SK-N-SH (cell line): ENCODE measurements around the gene PPM1E. TPM values are rescaled to one million over a fixed set of nuclear protein-coding genes. Genes with fewer than 3 reads are reported as not detected.

Source experiments
- CTCF ChIA-PET: fragments of 300-600, 350-600 bp; formaldehyde crosslinking; extraction: SDS; loops from one replicate; lab custom pipeline; 2021; lab: Yijun Ruan, JAX
- POLR2A ChIA-PET: fragments of 350-600 bp; sonication (Branson Sonifier 250); formaldehyde crosslinking; extraction: SDS; loops from one replicate; lab custom pipeline; 2020; ENCODE audit warnings: antibody characterized with exemption, inconsistent platforms; lab: Yijun Ruan, JAX
- DNase-seq: peaks from one replicate; pipeline ENCODE4 v3.0.0; 2012
- H2AFZ ChIP-seq: fragments of 200-600 bp; sonication (generic); 2 replicates; pipeline ENCODE4 v1.8.1; 2016; ENCODE audit warnings: antibody characterized with exemption, mild to moderate bottlenecking, low read depth
- H3F3A ChIP-seq: fragments of 200-600 bp; sonication (generic); replicated peaks from 2 replicates; pipeline ENCODE3; 2016; ENCODE audit warnings: antibody characterized with exemption, mild to moderate bottlenecking; ENCODE audit not compliant: insufficient read depth
- H3K27ac ChIP-seq, 2 experiments: fragments of 200-500 bp in 1 of 2; fragments of 200-600 bp in 1 of 2; sonication (Bioruptor generic) in 1 of 2; sonication (generic), shearing (Covaris generic) in 1 of 2; 2 replicates each; pipeline versions ENCODE4 v1.5.1 to v1.6.1; 2014 to 2016; ENCODE audit warnings: low read depth in 2 of 2, inconsistent platforms in 1 of 2, low read length in 1 of 2, mild to moderate bottlenecking in 1 of 2, mixed read lengths in 1 of 2
- H3K27me3 ChIP-seq: fragments of 200-600 bp; sonication (generic), shearing (Covaris generic); 2 replicates; pipeline ENCODE4 v1.6.1; 2016; ENCODE audit warnings: mixed run types; ENCODE audit not compliant: insufficient read depth
- H3K36me3 ChIP-seq, 2 experiments: fragments of 200-500 bp in 1 of 2; fragments of 200-600 bp in 1 of 2; sonication (Bioruptor generic) in 1 of 2; sonication (generic) in 1 of 2; replicated peaks in 1 of 2; 2 replicates each; pipeline versions ENCODE3 to v1.5.1; 2014 to 2016; ENCODE audit warnings: low read length in 1 of 2, mild to moderate bottlenecking in 1 of 2; ENCODE audit not compliant: insufficient read depth in 2 of 2, control insufficient read depth in 1 of 2
- H3K4me1 ChIP-seq, 2 experiments: fragments of 200-500 bp in 1 of 2; fragments of 200-600 bp in 1 of 2; sonication (Bioruptor generic) in 1 of 2; sonication (generic), shearing (Covaris generic) in 1 of 2; 2 replicates each; pipeline versions ENCODE4 v1.5.1 to v1.6.1; 2014 to 2016; ENCODE audit warnings: low read depth in 1 of 2, low read length in 1 of 2, mixed run types in 1 of 2; ENCODE audit not compliant: insufficient read depth in 2 of 2, control insufficient read depth in 1 of 2
- H3K4me2 ChIP-seq: fragments of 200-600 bp; sonication (generic), shearing (Covaris generic); 2 replicates; pipeline ENCODE4 v1.6.1; 2017; ENCODE audit warnings: mixed run types
- H3K4me3 ChIP-seq, 2 experiments: fragments of 200-500 bp in 1 of 2; fragments of 200-600 bp in 1 of 2; sonication (Bioruptor generic) in 1 of 2; sonication (generic), shearing (Covaris generic) in 1 of 2; 2 replicates each; pipeline versions ENCODE4 v1.5.1 to v1.8.1; 2014 to 2016; ENCODE audit warnings: low read depth in 2 of 2, inconsistent platforms in 1 of 2, low read length in 1 of 2, mild to moderate bottlenecking in 1 of 2, mixed read lengths in 1 of 2, moderate library complexity in 1 of 2
- H3K79me2 ChIP-seq: fragments of 200-600 bp; sonication (generic); 2 replicates; pipeline ENCODE4 v1.8.1; 2017; ENCODE audit warnings: mild to moderate bottlenecking; ENCODE audit not compliant: insufficient read depth
- H3K9ac ChIP-seq: fragments of 200-600 bp; sonication (generic); 2 replicates; pipeline ENCODE4 v1.6.1; 2017; ENCODE audit warnings: mixed run types
- H3K9me2 ChIP-seq: fragments of 200-600 bp; sonication (generic); 2 replicates; pipeline ENCODE4 v1.6.1; 2017; ENCODE audit warnings: mixed run types
- H3K9me3 ChIP-seq: fragments of 200-600 bp; sonication (generic); 2 replicates; pipeline ENCODE4 v1.6.1; 2017; ENCODE audit warnings: mixed run types, mild to moderate bottlenecking, moderate library complexity
- H4K20me1 ChIP-seq: fragments of 200-600 bp; sonication (generic); 2 replicates; pipeline ENCODE4 v1.6.1; 2017; ENCODE audit warnings: mild to moderate bottlenecking, mixed run types; ENCODE audit not compliant: insufficient read depth
- EP300 ChIP-seq, 2 experiments: IDR thresholded peaks; 2 replicates each; pipeline versions ENCODE4 v1.4.0 to v1.6.1; 2012; ENCODE audit warnings: borderline replicate concordance in 1 of 2, low read depth in 1 of 2, low read length in 1 of 2
- EZH2phosphoT487 ChIP-seq: fragments of 200-600 bp; sonication (generic); IDR thresholded peaks from 2 replicates; pipeline ENCODE4 v1.6.1; 2017; ENCODE audit warnings: low read depth, mixed run types, mild to moderate bottlenecking, antibody characterized with exemption, moderate library complexity, borderline replicate concordance
- FOXJ3 ChIP-seq: sonication (generic); formaldehyde crosslinking; IDR thresholded peaks from 2 replicates; pipeline ENCODE4 v1.5.1; 2020; ENCODE audit warnings: mild to moderate bottlenecking, missing genetic modification reagents
- MXI1 ChIP-seq: IDR thresholded peaks from 2 replicates; pipeline ENCODE4 v1.6.1; 2012; ENCODE audit warnings: mild to moderate bottlenecking, low read depth, low read length, improper control_type of control experiment
- RAD21 ChIP-seq: IDR thresholded peaks from 2 replicates; pipeline ENCODE4 v1.6.1; 2012; ENCODE audit warnings: mild to moderate bottlenecking, low read length
- WGBS: methylation state at CpG from one replicate; pipeline ENCODE4 v1.1.6; 2017; ENCODE audit warnings: low lambda C conversion rate; 5-methylcytosine and 5-hydroxymethylcytosine counted together
- polyA plus RNA-seq, 3 experiments: library from polyadenylated mRNA; depleted of rRNA; stranded (reverse); fragments of >200 nt; gene quantifications; 2 replicates each; pipeline ENCODE4 v1.2.3, GENCODE V29; 2012
- TF ChIP-seq, protein P1 (sequence below): IDR thresholded peaks from 2 replicates; pipeline ENCODE4 v1.4.0; 2012; ENCODE audit warnings: low read depth, borderline replicate concordance

Gene PPM1E
- polyA plus RNA-seq, 1 of the 3 experiments (the other 2 are of a cell fraction), result 0.08 TPM

GRCh38 chr17:58756246-58757161, 850 bp downstream of the PPM1E start:
- no peaks in the 10 kb centered on the region for H4K20me1 ChIP-seq
- no peaks in the 10 kb centered on the region for H3K9me3 ChIP-seq
- H3K36me3 ChIP-seq, result no peaks in the 10 kb centered on the region
- peak overlapping the region; percentile 96 for H3K4me2 ChIP-seq
- POLR2A ChIA-PET, result interaction anchor here (0.6 to 1.4 kb wide), 9 partner anchors 9 to 248 kb away, joined by 3 to 6 read pairs (median 4); no protein-coding TSS in a partner anchor
- peaks cover 0 to 11% of the 10 kb centered on the region in 2 experiments; a peak in 2 of 4 replicates for H3K4me1 ChIP-seq
- H3K9ac ChIP-seq, result no peak overlapping the region
- H3K79me2 ChIP-seq, result no peaks in the 10 kb centered on the region
- TF ChIP-seq MXI1 (peak; percentile 4), EZH2phosphoT487 (peak; percentile 31; the same call in 1 of the 2 replicates), EP300 (IDR thresholded peaks at IDR 0.05; ENCODE audit: borderline replicate concordance in 1 of 2, low read depth in 1 of 2, low read length in 1 of 2) (no peak)
- CTCF ChIA-PET, result interaction anchor here (0.7 to 3.7 kb wide), 12 partner anchors 9 to 1759 kb away, joined by 3 to 22 read pairs (median 4); no protein-coding TSS in a partner anchor
- peak overlapping the region; percentile 78; the same call in 1 of the 2 replicates for H2AFZ ChIP-seq
- H3K4me3 ChIP-seq, result peak overlapping the region; percentile 74 to 78
- WGBS, result 9% methylated on average over 30 of the region's 72 CpGs
- H3K27ac ChIP-seq, result peak overlapping the region in 1 of 2 experiments; percentile 81; a peak in 2 of 4 replicates
- H3F3A ChIP-seq, result peaks cover 7% of the 10 kb centered on the region
- H3K27me3 ChIP-seq, result peaks cover 24% of the 10 kb centered on the region
- H3K9me2 ChIP-seq, result no peaks in the 10 kb centered on the region
- DNase-seq, result peak; percentile 83

GRCh38 chr17:58757162-58757613, 1.5 kb downstream of the PPM1E start:
- WGBS, result 47% methylated on average over 5 of the region's 5 CpGs
- TF ChIP-seq, protein P1, sequence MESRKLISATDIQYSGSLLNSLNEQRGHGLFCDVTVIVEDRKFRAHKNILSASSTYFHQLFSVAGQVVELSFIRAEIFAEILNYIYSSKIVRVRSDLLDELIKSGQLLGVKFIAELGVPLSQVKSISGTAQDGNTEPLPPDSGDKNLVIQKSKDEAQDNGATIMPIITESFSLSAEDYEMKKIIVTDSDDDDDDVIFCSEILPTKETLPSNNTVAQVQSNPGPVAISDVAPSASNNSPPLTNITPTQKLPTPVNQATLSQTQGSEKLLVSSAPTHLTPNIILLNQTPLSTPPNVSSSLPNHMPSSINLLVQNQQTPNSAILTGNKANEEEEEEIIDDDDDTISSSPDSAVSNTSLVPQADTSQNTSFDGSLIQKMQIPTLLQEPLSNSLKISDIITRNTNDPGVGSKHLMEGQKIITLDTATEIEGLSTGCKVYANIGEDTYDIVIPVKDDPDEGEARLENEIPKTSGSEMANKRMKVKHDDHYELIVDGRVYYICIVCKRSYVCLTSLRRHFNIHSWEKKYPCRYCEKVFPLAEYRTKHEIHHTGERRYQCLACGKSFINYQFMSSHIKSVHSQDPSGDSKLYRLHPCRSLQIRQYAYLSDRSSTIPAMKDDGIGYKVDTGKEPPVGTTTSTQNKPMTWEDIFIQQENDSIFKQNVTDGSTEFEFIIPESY, result no peak
- TF ChIP-seq MXI1 (no peak), RAD21 (peak; percentile 1; the same call in 1 of the 2 replicates), EP300 (IDR thresholded peaks at IDR 0.05; ENCODE audit: borderline replicate concordance in 1 of 2, low read depth in 1 of 2, low read length in 1 of 2) (peak in 1 of 2 experiments; percentile 54; a peak in 1 of 4 replicates), FOXJ3 (CRISPR knock-in tag) (0 out of 2 replicates have a peak, but pooled peaks have one; percentile 49)
- Histone ChIP-seq H3K4me1 (peaks cover 0 to 11% of the 10 kb centered on the region in 2 experiments; a peak in 2 of 4 replicates), H3K4me2 (peak overlapping the region; percentile 96), H3K9me2 (no peaks in the 10 kb centered on the region), H3K36me3 (no peaks in the 10 kb centered on the region), H3K9ac (no peak overlapping the region), H2AFZ (no peak overlapping the region), H3F3A (peaks cover 7% of the 10 kb centered on the region), H3K9me3 (no peaks in the 10 kb centered on the region), H3K27ac (peak overlapping the region in 1 of 2 experiments; percentile 81; a peak in 2 of 4 replicates), H4K20me1 (no peaks in the 10 kb centered on the region), H3K27me3 (peaks cover 24% of the 10 kb centered on the region), H3K79me2 (no peaks in the 10 kb centered on the region), H3K4me3 (peak overlapping the region; percentile 74 to 78; a peak in 3 of 4 replicates)
- CTCF ChIA-PET, result interaction anchor here (1.3 to 3.7 kb wide), 8 partner anchors 8 to 248 kb away, joined by 3 to 22 read pairs (median 4); no protein-coding TSS in a partner anchor
- POLR2A ChIA-PET, result interaction anchor here (0.6 to 1.4 kb wide), 4 partner anchors 10 to 198 kb away, joined by 3 to 6 read pairs (median 4); no protein-coding TSS in a partner anchor
- peak; percentile 71 for DNase-seq
